NCI-H510A treated with DMSO at 0.1 percent for 48 hours (cell line): Measurements from ENCODE around the gene CTCFL.

Experiments used
- DNase-seq: peaks from one replicate; lab custom pipeline; 2025; lab: John Stamatoyannopoulos, UW

Gene CTCFL

GRCh38 chr20:57536771-57537724 is 12.1 kb upstream of the CTCFL start:
- DNase-seq = no peak

GRCh38 chr20:57536120-57536708 is 11.3 kb upstream of the CTCFL start:
- no peak for DNase-seq

DNA sequence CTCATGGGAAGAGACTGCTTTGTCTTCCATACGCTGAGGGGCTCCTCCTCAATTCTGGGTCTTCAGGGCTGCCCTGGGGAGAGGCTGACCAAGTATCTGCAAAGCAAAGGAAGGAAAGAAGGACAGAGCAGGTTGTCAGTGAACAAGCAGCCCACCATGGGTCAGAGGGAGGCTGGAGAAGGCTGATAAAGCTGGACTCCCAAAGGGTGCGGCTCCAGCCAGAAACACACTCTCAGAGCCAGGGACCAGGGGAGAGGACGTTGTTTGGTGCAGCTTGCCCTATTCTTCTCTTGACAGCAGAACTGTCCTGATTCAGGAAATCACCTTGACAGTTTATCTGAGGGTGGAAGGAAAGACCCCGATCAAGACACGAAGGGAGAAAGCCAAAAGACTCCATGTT is 10.4 kb upstream of the CTCFL start:
- no peak for DNase-seq

DNA sequence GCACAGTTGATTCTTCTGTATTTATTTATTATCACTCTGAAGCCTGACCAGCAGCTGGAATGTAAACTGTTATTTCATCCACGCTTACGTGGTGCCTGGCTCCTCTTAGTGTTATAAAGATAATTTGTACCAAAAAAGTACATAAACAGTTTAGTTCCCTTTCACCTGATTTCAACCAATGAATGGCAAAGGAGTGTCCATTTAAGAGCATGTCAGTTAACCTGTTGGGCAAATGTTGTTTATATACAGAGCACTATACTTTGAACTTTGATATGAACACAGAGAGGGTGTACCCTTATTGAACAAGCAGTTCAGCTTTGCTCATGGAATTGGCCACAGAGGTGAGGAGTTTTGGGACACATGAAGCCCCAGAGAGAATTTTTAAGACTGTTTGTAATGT is 7.2 kb upstream of the CTCFL start:
- no peak for DNase-seq

DNA sequence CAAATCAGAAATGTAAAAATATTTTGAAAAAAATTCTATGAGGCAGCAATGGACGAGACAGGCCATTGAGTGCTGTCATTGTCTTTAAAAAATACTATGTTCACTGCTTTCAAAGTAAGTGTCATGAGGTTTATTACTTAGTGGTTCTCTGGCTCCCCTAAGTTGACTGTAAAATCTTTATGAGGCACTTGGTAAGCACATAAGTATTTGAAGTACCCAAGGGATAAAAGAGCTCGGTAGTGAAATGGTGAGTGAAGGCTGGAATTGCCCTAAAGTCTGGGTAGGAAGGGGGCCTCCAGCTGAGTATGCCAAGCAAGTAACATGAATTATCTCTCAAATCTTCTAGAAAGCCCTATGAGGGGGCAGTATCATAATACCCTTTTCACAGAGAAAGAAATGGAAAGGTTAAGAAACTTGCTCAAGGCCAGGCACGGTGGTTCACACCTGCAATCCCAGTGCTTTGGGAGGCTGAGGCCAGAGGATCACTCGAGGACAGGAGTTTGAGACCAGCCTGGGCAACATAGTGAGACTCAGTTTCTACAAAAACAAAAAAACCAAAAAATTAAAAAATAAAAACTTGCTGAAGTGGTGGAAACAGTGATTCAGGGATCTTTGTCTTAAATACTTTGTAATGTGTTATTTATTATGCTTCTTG is 5.5 kb upstream of the CTCFL start:
- no peak for DNase-seq

DNA sequence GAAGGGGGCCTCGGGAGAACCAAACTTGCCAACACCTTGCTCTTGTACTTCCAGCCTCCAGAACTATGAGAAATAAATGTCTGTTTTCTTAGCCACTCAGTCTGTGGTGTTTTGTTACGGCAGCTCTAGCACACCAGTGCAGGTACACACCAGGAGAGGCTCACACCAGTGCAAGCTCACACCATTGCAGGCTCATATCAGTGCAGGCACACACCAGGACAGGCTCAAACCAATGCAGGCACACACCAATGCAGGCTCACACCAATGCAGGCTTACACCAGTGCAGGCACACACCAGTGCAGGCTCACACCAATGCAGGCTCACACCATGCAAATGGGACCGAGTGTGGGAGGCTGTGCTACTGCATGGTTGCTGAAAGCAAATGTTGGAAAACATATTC is 4.9 kb upstream of the CTCFL start:
- no peak for DNase-seq

GRCh38 chr20:57529160-57529585 is 4.2 kb upstream of the CTCFL start:
- no peak for DNase-seq

GRCh38 chr20:57528148-57528547 is 3.2 kb upstream of the CTCFL start:
- no peak for DNase-seq

- DNase-seq = no peak
Observed at GRCh38 chr20:57527728-57528127, 2.8 kb upstream of the CTCFL start.

DNA sequence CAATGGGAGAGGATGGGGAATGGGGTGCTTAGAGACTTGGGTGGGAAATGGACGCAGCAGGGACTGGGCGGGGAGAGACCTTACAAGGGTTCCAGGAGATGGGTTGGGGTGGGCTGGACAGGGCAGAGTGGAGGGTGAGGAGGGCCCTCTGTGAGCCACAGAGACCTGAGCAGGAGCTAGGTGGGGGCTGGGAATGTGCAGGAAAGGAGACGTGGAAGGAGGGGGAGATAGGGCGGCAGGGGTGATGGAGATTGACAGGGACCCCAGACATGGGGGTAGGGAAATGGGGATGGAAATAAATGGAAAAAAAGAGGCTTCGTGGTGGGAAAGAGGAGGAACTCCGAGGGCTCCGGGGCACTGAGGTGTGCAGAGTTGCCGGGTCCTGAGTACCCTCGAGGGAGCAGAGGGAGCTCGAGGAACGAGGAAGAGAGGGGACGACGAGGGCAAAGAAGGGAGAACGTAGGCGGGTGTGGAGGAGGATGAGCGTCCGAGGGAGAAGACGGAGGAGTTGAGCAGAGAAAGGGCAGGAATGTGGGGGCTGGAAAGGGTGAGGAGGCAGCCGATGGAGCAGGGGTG is 2.0 kb upstream of the CTCFL start:
- DNase-seq = no peak

DNA sequence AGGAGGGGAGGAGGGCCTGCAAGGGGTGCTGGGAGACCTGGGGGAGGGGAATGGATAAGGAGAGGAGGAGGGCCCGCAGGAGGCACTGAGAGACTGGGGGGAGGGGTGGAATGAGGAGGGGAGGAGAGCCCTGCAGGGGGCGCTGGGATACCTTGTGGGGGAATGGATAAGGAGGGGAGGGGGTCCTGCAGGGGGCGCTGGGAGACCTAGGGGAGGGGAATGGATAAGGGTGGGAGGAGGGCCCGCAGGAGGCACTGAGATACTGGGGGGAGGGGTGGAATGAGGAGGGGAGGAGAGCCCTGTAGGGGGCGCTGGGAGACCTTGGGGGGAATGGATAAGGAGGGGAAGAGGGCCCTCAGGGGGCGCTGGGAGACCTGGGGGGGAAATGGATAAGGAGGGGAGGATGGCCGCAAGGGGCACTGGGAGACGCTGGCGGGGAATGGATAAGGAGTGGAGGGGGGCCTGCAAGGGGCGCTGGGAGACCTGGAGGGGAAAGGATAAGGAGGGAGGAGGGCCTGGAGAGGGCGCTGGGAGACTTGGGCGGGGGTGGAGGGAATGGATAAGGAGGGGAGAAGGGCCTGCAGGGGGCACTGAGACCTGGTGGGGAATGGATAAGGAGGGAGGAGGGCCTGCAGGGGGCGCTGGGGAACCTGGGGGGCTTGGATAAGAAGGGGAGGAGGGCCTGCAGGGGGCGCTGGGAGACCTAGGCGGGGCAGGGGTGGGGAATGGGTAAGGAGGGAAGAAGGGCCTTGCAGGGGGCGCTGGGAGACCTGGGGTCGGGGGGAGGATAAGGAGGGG is 1.3 kb upstream of the CTCFL start:
- DNase-seq = no peak

GRCh38 chr20:57525328-57526086 is 567 bp upstream of the CTCFL start:
- no peak for DNase-seq

- DNase-seq = no peak
Observed at GRCh38 chr20:57523782-57524181, 1.2 kb downstream of the CTCFL start.

GRCh38 chr20:57522380-57523140 is 2.4 kb downstream of the CTCFL start:
- no peak for DNase-seq

- DNase-seq = no peak
Observed at GRCh38 chr20:57517904-57518303, 7.0 kb downstream of the CTCFL start.

DNA sequence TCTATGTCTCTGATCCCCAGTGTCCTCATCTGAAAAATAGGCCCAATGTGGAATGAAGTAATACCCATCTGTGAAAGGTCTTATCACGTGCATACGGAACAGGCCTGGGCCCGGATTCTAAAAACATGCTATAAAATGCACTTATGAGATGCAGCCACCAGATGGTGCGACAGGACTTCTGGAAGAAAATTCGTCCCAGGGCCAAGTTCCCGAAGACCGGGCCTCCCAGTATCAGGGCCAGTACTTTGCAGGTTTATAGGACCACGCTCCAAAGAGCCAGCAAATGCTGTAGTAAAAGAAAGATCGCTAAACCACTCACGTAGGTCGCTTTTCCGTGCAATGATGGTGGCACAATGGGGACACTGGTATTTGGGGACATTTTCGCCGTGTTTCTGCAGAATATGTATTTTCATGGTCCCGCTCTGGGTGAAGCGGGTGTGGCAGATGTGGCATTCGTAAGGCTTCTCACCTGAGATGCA is 10.6 kb downstream of the CTCFL start:
- DNase-seq = no peak

- DNase-seq = no peak
Observed at GRCh38 chr20:57513199-57513598, 11.7 kb downstream of the CTCFL start.

- DNase-seq = no peak
Observed at GRCh38 chr20:57512432-57512831, 12.5 kb downstream of the CTCFL start.

DNA sequence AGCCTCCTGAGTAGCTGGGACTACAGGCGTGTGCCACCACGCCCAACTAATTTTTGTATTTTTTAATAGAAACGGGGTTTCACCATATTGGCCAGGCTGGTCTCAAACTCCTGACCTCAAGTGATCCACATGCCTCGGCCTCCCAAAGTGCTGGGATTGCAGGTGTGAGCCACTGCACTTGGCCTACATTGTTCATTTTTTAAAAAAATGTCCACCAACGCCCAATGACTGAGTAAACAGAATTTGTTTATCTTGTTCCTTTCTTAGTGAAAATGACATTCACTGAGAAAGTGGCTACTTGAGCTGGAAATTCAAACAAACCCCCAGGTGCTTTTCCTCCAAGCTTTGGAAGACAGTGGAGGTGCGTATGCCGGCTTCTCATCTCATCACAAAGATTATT is 13.2 kb downstream of the CTCFL start:
- DNase-seq = peak; percentile 11

DNA sequence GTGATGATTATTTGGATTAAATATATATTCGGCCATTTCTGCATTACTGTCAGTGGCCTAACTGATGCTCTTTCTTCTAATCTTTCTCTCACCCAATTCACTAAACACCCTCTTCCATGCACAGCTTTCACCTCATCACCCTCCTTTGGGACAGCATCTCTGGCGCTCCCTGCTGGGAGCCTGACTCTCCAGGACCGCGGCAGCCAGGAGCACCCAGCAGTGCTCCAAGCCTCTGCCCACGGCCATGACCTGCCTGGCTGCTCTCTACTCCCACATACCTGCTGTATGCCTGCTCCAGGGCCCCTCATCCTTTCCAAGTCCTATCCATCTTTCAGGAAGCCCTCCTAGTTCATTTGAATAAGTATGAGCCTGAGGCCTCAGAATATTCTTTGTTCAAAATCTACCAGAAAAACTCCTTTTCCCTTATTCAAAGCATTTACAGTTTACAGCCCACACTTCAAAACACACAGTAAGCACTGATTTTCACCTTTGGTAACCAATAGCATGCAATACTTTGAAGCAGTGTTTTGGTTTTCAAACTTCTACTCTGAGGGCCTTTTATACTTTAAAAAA is 15.2 kb downstream of the CTCFL start:
- DNase-seq = no peak
